Activated CD8-positive, alpha-beta T cell treated with anti-CD3 and anti-CD28 coated beads, Interleukin-2, amount 10 ng/mL, durations not matched to agents 7 days and 5 days (primary cell): ENCODE measurements around the gene UGDH. TPM values are rescaled to one million over a fixed set of nuclear protein-coding genes. Genes with fewer than 3 reads are reported as not detected.
"Not testable (repeated sequence)": the region's sequence is repeated elsewhere in the genome, so short reads cannot be mapped to it uniquely, and the experiment has no call there.

ENCODE experiments used
- ATAC-seq: fragments of 150-1000 bp; cut with Tn5 transposase; one replicate; pipeline ENCODE4 v1.10.0; 2021; ENCODE audit warnings: moderate library complexity
- CTCF ChIA-PET: fragments of 350-600 bp; sonication (Branson Sonifier 250); formaldehyde crosslinking; loops from one replicate; lab custom pipeline; 2021; ENCODE audit warnings: antibody characterized with exemption; lab: Charles Lee
- POLR2A ChIA-PET: fragments of 350-600 bp; sonication (Branson Sonifier 250); formaldehyde crosslinking; loops from one replicate; lab custom pipeline; 2021; ENCODE audit warnings: antibody characterized with exemption; lab: Charles Lee
- DNase-seq: peaks from one replicate; pipeline ENCODE4 v3.0.0-alpha.2; 2020
- H3K27ac Mint-ChIP-seq: one replicate; pipeline ENCODE4 v1.8.0; 2021; ENCODE audit warnings: mild to moderate bottlenecking, mixed read lengths
- H3K27me3 Mint-ChIP-seq: one replicate; pipeline ENCODE4 v1.8.0; 2021; ENCODE audit warnings: low read depth, mixed read lengths
- H3K36me3 Mint-ChIP-seq: one replicate; pipeline ENCODE4 v1.8.0; 2021; ENCODE audit warnings: low read depth, mixed read lengths
- H3K4me1 Mint-ChIP-seq: one replicate; pipeline ENCODE4 v1.8.0; 2021; ENCODE audit warnings: low read depth, mixed read lengths
- H3K4me3 Mint-ChIP-seq: one replicate; pipeline ENCODE4 v1.8.0; 2021; ENCODE audit warnings: mild to moderate bottlenecking, mixed read lengths
- H3K9me3 Mint-ChIP-seq: one replicate; pipeline ENCODE4 v1.8.0; 2022; ENCODE audit warnings: mixed read lengths; ENCODE audit not compliant: insufficient read depth
- total RNA-seq, 2 experiments: library from RNA; stranded (reverse); gene quantifications; one replicate each; pipeline ENCODE4 v1.2.3, GENCODE V29; 2021

Gene UGDH
- total RNA-seq, 2 experiments from 2014 or later = 11.1 to 11.7 TPM

DNA sequence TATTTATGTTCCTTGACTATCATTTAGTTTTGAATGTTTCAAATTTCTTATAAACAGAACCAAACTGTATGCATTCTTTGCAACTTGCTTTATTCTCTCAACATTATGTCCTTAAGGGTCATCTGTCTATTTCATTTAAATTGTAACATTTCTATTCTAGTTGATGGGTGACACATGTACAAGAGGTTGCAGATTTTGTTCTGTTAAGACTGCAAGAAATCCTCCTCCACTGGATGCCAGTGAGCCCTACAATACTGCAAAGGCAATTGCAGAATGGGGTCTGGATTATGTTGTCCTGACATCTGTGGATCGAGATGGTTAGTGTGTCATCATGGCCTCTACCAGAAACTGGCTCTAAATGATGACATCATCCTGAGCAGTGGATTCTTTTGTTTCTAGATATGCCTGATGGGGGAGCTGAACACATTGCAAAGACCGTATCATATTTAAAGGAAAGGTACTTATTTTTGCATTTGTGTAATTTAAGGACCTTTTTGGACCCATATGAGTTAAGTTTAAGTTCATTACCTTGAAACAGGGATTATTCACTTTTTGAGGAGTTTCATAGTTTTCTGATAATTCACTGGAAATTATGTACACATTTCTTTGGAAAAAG lies 62.2 kb downstream of the UGDH start:
- Mint-ChIP-seq H3K4me1 (peaks cover 25% of the 10 kb centered on the region), H3K27ac (peak overlapping the region; percentile 30), H3K4me3 (no peak overlapping the region), H3K36me3 (peaks cover 31% of the 10 kb centered on the region), H3K9me3 (no peaks in the 10 kb centered on the region), H3K27me3 (no peaks in the 10 kb centered on the region)
- DNase-seq (no peak), ATAC-seq (peak; percentile 54)
- POLR2A ChIA-PET = no interaction called here
- CTCF ChIA-PET = interaction anchor here (0.7 kb wide), 1 partner anchor 8 kb away, joined by 3 read pairs; no protein-coding TSS in a partner anchor

DNA sequence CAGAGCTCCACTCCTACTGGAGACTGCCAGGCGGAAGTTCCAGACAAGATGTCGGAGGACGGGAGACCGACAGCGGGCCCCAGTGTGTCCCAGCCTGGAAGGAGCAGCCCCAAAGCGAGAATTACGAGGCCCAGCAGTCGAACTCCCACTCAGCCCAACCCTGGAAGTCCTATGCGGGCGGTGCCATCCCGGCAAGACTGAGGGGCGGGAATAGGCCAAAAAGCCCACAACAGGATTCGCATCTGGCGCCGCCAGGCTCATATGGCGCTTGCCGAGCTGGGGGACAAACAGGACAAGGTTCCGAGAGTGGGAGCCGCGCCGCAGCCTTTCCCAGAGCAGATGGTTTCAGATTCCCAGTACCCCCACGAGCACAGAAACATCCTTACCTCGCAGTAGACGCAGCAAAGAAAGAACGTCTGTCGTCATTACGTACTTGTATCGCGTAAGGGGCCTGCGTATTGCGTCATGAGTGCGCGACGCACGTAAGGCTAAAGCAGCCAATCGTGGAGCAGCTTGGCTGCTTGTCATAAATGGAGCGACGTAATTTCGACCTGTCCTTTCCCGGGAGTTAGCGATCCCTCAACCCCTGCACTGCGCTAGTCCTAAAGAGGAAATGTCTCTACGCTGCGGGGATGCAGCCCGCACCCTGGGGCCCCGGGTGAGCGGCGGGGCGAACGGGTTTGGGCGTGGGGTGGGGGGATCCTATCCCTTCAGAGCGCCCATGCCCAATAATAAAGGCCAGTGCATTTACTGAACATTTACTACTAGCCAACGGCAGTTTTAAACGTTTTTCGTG lies 68.5 kb downstream of the UGDH start, which contains the start of the genes LIAS and RPL9:
Gene LIAS, plus strand, starts transcription at position 552 of the 796 bp plus-strand sequence. Its CDS starts 62 bp downstream, at position 614.
Gene RPL9, minus strand, starts transcription at position 418 of the 796 bp plus-strand sequence. CDS start 483 bp downstream, outside the sequence.
- POLR2A ChIA-PET = interaction anchor here (0.6 to 3.0 kb wide), 18 partner anchors 9 to 974 kb away, joined by 3 to 19 read pairs (median 3); partner anchors contain the start of genes KLB, RFC1, UBE2K and UGDH
- Mint-ChIP-seq H3K27me3 (no peaks in the 10 kb centered on the region), H3K9me3 (no peaks in the 10 kb centered on the region), H3K4me3 (peak within 1 kb of the TSS; percentile 91), H3K36me3 (peaks cover 58% of the 10 kb centered on the region), H3K27ac (peak within 1 kb of the TSS; percentile 97), H3K4me1 (peaks cover 56% of the 10 kb centered on the region)
- peak; percentile 95 for DNase-seq
- peak; percentile 89 for ATAC-seq
- CTCF ChIA-PET = interaction anchor here (1.0 to 4.2 kb wide), 3 partner anchors 10 to 20 kb away, joined by 3 to 32 read pairs (median 5); no protein-coding TSS in a partner anchor

DNA sequence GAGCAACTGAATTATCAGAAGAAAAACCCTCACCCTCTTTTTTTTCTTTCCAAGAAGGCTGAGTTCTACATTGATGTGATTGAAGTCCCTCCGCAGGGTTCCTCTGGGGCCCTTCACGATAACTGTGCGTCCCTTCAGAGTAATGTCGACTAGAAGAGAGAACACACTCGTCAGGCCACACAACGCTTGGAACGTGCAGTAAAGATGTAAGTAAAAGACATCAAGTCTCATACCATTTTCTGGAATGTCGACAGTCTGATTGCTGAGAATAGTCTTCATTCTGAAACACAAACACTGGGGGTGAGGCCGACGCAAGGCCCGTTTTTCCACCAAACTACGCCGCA lies 69.1 kb downstream of the UGDH start:
- not testable (repeated sequence) for H3K9me3 Mint-ChIP-seq, DNase-seq, H3K27me3 Mint-ChIP-seq
- H3K36me3 Mint-ChIP-seq = peaks cover 59% of the 10 kb centered on the region
- POLR2A ChIA-PET = interaction anchor here (0.6 to 3.0 kb wide), 15 partner anchors 8 to 975 kb away, joined by 3 to 19 read pairs (median 3); partner anchors contain the start of genes KLB, RFC1, UBE2K and WDR19
- peak overlapping the region; percentile 91 for H3K4me3 Mint-ChIP-seq
- peak; percentile 8 for ATAC-seq
- H3K27ac Mint-ChIP-seq = peak overlapping the region; percentile 97
- CTCF ChIA-PET = interaction anchor here (1.0 to 4.2 kb wide), 3 partner anchors 10 to 20 kb away, joined by 3 to 32 read pairs (median 5); no protein-coding TSS in a partner anchor
- peaks cover 54% of the 10 kb centered on the region for H3K4me1 Mint-ChIP-seq

DNA sequence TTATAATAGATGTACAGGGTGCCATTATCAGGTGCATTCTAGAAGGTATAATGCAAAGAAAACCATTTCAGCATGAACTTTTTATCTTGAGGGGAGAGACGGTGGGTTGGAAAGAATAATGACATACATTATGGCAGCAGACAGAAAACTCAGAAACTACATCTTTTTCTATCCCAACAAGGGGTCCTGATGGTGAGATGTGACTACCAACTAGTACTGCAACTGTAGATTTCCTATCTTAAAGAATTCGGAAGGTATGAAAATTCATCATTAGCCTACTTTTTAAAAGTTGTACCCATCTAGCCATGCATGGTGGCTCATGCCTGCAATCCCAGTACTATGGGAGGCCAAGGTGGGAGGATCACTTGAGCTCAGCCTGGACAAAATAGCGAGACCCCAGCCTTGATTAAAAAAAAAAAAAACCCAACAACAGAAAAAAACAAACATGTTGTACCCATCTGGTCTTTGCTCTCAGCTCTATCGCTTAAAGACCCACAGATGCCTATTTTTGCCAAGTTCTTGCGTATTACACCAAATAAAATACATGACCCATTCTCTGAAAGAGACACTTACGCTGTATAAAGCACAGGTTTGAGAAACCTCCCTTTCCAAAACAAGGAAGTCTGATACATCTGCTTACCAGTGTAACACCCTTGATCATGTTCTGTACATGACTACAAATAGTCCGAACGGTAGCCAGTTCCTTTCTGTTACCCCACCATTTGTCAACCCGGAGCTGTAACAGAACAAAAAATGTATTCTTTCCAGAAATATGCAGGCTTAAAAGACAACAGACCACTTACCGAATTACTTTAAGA lies 70.1 kb downstream of the UGDH start:
- Mint-ChIP-seq H3K27me3 (no peaks in the 10 kb centered on the region), H3K4me1 (peaks cover 54% of the 10 kb centered on the region), H3K27ac (peak overlapping the region; percentile 97), H3K9me3 (no peaks in the 10 kb centered on the region), H3K36me3 (peaks cover 67% of the 10 kb centered on the region), H3K4me3 (peak overlapping the region; percentile 91)
- ChIA-PET CTCF (interaction anchor here (1.2 to 4.2 kb wide), 2 partner anchors 12 to 19 kb away, joined by 3 to 32 read pairs; no protein-coding TSS in a partner anchor), POLR2A (interaction anchor here (2.0 to 3.0 kb wide), 5 partner anchors 9 to 241 kb away, joined by 9 to 19 read pairs (median 16); partner anchors contain the start of genes RFC1 and UBE2K)
- DNase-seq (no peak), ATAC-seq (no peak)

DNA sequence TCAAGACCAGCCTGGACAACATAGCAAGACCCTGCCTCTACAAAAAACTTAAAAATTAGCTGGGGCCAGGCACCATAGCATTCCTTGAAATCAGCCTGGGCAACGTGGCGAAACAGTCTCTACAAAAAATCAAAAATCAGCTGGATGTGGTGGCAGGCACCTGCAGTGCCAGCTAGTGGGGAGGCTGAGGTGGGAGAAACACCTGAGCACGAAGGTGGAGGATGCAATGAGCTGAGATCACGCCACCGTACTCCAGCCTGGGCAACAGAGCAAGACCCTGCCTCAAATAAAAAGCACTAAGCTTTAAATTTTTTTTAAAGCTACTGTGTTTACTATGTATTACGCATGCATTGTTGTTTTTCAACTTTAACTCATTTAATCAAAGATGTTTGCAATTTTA lies 71.8 kb downstream of the UGDH start:
- no peak for ATAC-seq
- H3K36me3 Mint-ChIP-seq = peaks cover 74% of the 10 kb centered on the region
- no peaks in the 10 kb centered on the region for H3K9me3 Mint-ChIP-seq
- DNase-seq = no peak
- peaks cover 52% of the 10 kb centered on the region for H3K4me1 Mint-ChIP-seq
- CTCF ChIA-PET = interaction anchor here (1.0 to 2.2 kb wide), 2 partner anchors 9 to 14 kb away, joined by 6 to 7 read pairs; no protein-coding TSS in a partner anchor
- POLR2A ChIA-PET = interaction anchor here (0.6 kb wide), 1 partner anchor 106 kb away, joined by 5 read pairs; no protein-coding TSS in a partner anchor
- H3K27me3 Mint-ChIP-seq = no peaks in the 10 kb centered on the region
- H3K4me3 Mint-ChIP-seq = no peak overlapping the region
- no peak overlapping the region for H3K27ac Mint-ChIP-seq

DNA sequence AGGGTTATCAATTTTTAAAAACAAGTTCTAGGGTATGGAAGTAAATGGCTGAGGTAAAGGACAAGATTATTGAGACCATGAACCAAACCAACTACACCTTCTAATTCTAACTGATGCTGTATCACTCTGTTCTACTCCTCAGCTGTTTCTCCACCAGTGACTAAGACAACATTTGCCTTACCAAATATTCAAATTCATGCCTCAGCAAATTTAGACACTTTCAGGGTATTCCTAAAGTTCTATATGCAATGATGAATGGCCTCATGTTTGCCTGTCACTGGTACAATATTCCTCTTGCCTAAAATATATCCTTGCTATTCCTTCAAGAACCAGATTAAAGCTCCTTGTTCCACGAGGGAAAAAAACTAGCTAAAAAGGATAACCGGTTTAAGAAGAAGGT lies 73.5 kb downstream of the UGDH start:
- DNase-seq (no peak), ATAC-seq (no peak)
- ChIA-PET POLR2A (interaction anchor here (0.7 kb wide), 1 partner anchor 398 kb away, joined by 3 read pairs; no protein-coding TSS in a partner anchor), CTCF (interaction anchor here (0.7 kb wide), 1 partner anchor 504 kb away, joined by 4 read pairs; no protein-coding TSS in a partner anchor)
- H3K4me1 Mint-ChIP-seq = peaks cover 45% of the 10 kb centered on the region
- no peaks in the 10 kb centered on the region for H3K9me3 Mint-ChIP-seq
- H3K27ac Mint-ChIP-seq = no peak overlapping the region
- H3K36me3 Mint-ChIP-seq = peaks cover 82% of the 10 kb centered on the region
- no peaks in the 10 kb centered on the region for H3K27me3 Mint-ChIP-seq
- H3K4me3 Mint-ChIP-seq = no peak overlapping the region

DNA sequence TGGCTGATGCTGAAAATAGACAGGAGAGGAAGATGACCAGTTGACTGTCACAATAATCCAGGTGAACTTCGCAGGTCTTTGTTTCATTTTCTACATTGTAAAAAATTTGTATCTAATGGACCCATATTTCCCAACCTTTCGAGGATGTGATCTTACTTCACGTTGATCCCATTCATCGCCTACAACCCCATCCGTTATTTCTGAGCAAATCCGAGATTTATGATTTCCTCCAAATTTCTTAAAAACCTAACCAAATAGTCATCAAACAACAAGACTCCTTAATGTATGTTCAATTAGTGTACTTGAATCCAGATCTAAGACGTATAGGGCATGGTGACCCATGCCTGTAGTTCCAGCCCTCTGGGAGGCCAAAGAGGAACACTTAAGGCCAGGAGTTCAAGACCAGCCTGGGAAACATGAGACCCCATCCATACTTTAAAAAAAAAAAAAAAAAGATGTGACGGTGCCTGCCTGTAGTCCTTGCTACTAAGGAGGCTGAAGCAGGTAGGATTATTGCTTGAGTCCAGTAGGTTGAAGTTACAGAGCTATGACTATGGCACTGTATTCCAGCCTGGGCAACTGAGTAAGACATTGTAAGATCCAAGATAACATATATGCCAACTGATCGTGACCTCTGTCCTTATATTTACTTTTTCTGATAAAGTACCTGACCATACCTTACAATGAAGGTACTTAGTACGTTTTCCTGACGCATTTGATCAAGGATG lies 74.2 kb downstream of the UGDH start:
- Mint-ChIP-seq H3K4me1 (peaks cover 45% of the 10 kb centered on the region), H3K27me3 (no peaks in the 10 kb centered on the region), H3K27ac (no peak overlapping the region), H3K36me3 (peaks cover 82% of the 10 kb centered on the region), H3K4me3 (no peak overlapping the region), H3K9me3 (no peaks in the 10 kb centered on the region)
- ChIA-PET POLR2A (interaction anchor here (0.6 kb wide), 1 partner anchor 275 kb away, joined by 4 read pairs; no protein-coding TSS in a partner anchor), CTCF (interaction anchor here (0.7 kb wide), 1 partner anchor 503 kb away, joined by 4 read pairs; no protein-coding TSS in a partner anchor)
- DNase-seq (no peak), ATAC-seq (no peak)

DNA sequence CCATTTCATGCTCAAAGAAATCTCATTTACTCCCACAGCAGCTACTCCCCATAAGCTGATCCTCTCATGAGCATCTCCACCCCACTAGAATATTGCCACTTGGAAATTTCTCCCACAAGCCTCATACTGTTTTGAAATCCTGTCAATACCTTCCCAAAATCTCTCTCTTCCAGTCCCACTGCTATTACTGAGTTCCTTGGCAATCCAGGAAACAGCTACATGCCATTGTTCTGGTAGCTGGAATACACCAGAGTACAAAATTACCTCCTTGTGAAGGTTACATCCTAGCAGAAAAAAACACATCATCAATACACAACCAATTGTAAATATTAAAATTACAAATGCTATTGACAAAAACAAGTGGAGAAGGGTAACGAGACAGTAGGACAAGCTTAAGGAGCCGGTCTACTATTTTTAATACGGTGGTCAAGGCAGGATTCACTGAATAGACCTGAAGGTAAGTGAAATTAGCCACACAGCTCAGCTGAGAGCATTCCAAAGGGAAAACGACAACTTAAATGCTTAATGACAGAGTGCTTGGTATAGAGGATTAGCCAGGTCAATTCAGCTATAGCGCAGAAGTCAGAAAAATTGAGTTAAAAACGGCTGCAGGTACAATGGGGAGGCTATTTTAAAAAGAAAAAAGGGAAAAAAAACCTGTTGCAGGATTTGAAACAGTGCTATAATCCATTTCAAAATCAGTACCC lies 74.9 kb downstream of the UGDH start:
- H3K27ac Mint-ChIP-seq = no peak overlapping the region
- ATAC-seq = no peak
- CTCF ChIA-PET = no interaction called here

DNA sequence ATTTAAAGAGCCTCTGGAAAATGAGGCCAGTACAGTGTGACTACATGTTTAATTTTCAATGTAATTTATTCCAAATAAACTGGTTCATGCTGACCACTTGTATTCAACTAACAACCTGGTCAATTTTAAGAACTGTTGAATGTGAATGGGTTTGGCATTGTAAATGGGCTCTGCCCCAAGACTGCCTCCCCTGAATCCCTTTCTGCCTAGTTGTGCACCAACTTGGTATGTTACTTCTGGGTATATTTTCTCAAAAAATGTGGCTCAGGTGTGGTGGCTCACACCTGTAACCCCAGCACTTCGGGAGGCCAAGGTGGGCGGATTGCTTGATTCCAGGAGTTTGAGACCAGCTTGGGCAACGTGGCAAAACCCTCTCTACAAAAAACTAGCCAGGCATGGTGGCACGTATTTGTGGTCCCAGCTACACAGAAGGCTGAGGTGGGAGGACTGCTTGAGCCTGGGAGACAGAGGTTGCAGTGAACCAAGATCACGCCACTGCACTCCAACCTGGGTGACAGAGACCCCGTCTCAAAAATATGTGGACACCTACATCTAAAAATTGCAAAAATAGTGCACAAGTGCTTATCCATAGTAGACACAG lies 75.7 kb downstream of the UGDH start:
- Mint-ChIP-seq H3K9me3 (no peaks in the 10 kb centered on the region), H3K4me3 (no peak overlapping the region), H3K4me1 (peaks cover 40% of the 10 kb centered on the region), H3K27me3 (no peaks in the 10 kb centered on the region), H3K27ac (no peak overlapping the region), H3K36me3 (peaks cover 69% of the 10 kb centered on the region)
- ChIA-PET POLR2A (interaction anchor here (1.2 kb wide), 1 partner anchor 86 kb away, joined by 3 read pairs; no protein-coding TSS in a partner anchor), CTCF (no interaction called here)
- ATAC-seq = no peak
- DNase-seq = no peak

More for the DNA sequence above, 74.9 kb downstream of the UGDH start:
- H3K9me3 Mint-ChIP-seq = no peaks in the 10 kb centered on the region
- POLR2A ChIA-PET = interaction anchor here (0.6 to 1.2 kb wide), 2 partner anchors 87 to 274 kb away, joined by 3 to 4 read pairs; no protein-coding TSS in a partner anchor
- H3K27me3 Mint-ChIP-seq = no peaks in the 10 kb centered on the region
- peaks cover 43% of the 10 kb centered on the region for H3K4me1 Mint-ChIP-seq
- H3K36me3 Mint-ChIP-seq = peaks cover 76% of the 10 kb centered on the region
- H3K4me3 Mint-ChIP-seq = no peak overlapping the region
- DNase-seq = no peak
